HG03354 (cell line): Measurements from ENCODE around the gene GLRA1.
"Not testable (repeated sequence)": the region's sequence is repeated elsewhere in the genome, so short reads cannot be mapped to it uniquely, and the experiment has no call there.

Experiments
- ATAC-seq: cut with Tn5 transposase; IDR thresholded peaks from one replicate; pipeline ENCODE4 v1.9.1; 2021; ENCODE audit warnings: mild to moderate bottlenecking; ENCODE audit not compliant: unreplicated experiment, poor library complexity, severe bottlenecking

The GLRA1 gene

GRCh38 chr5:151784141-151784540, 140.5 kb downstream of the GLRA1 start:
- no peak for ATAC-seq

DNA sequence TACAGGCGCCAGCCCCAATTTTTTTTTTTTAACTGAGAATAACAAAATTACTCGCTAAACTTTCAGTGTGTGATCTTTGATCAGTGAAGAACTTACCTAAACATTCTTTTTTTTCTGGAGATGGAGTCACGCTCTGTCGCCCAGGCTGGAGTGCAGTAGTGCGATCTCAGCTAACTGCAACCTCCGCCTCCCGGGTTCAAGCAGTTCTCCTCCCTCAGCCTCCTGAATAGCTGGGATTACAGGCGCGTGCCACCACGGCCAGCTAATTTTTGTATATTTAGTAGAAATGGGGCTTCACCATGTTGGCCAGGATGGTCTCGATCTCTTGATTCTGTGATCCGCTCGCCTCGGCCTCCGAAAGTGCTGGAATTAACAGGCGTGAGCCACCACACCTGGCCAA, 141.0 kb downstream of the GLRA1 start:
- not testable (repeated sequence) for ATAC-seq

- ATAC-seq, result no peak
These were observed 143.4 kb downstream of the GLRA1 start for GRCh38 chr5:151781201-151781600.

DNA sequence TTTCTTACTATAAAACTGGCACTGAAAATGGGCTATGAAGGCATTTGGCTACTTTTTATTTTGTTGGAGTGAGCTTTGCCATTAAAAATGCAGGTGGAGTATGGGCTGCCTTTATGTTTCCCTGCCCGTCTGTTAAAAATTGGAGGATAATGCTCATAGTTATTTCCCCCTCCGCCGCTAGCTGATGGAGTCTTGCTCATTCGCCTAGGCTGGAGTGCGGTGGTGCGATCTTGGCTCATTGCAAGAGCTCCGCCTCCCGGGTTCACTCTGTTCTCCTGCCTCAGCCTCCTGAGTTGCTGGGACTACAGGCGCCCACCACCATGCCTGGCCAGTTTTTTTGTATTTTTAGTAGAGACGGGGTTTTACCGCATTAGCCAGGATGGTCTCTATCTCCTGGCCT, 144.3 kb downstream of the GLRA1 start:
- no peak for ATAC-seq

GRCh38 chr5:151779531-151780125, 145.0 kb downstream of the GLRA1 start:
- no peak for ATAC-seq

- ATAC-seq, result no peak
These were observed 149.5 kb downstream of the GLRA1 start for GRCh38 chr5:151775025-151775606.

GRCh38 chr5:151773951-151774350, 150.7 kb downstream of the GLRA1 start:
- no peak for ATAC-seq

DNA sequence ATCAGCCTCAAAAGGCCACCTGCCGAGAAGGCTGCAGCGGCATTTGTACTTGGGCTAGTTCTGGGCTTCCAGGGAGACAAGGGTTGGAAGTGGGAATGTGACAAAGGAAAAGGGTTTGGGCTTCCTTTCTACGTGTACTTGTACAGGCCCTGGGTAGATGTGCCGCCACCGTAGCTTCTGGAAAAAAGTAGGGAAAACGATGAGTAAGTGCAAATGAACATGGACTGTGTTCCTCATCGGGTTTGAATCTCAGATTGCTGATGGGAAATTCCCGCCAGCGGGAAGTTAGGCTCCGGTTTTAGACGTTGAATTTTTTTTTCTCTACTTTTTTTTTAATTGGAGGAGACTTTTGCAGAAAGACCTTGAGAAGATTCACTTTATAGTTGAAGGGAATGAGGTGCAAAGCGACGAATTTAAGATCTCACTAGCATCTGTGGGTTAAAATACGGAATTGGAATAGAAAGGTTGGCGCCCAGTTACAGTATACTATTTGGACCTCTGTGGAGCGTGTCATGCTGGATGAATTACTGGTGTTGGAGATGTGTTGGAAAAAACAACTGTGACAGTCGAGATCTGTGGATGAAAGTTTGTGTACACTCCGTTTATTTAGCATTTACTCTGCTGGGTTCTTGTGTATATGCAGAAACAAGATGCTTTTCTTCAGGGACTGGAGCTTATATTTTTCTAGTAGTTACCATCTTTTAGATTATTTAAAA, 151.6 kb downstream of the GLRA1 start:
- no peak for ATAC-seq
